IMR-90 (cell line): ENCODE data around the gene CADM2. TPM values are rescaled to one million over a fixed set of nuclear protein-coding genes. Genes with fewer than 3 reads are reported as not detected.

Experiments used
- ATAC-seq: fragments of 200-7000 bp; cut with Tn5 transposase; 2 replicates; pipeline ENCODE4 v1.9.1; 2020; ENCODE audit warnings: low read depth, mild to moderate bottlenecking, moderate library complexity
- BruUV-seq: library from RNA; stranded (reverse); fragments of 400-500 nt; replicated peaks from 2 replicates; lab custom pipeline; 2021; lab: Mats Ljungman, UMichigan
- CTCF ChIA-PET: fragments of 300-600 bp; formaldehyde crosslinking; extraction: SDS; loops from one replicate; lab custom pipeline; 2021; ENCODE audit warnings: antibody characterized with exemption; lab: Yijun Ruan, JAX
- POLR2A ChIA-PET: fragments of 300-600 bp; sonication (Branson Sonifier 250); formaldehyde crosslinking; loops from one replicate; lab custom pipeline; 2022; ENCODE audit warnings: antibody characterized with exemption; ENCODE audit not compliant: unreplicated experiment; lab: Charles Lee
- DNase-seq: peaks from one replicate; pipeline ENCODE4 v3.0.0; 2013
- H2AFZ ChIP-seq: replicated peaks from 2 replicates; pipeline ENCODE3; 2013; ENCODE audit warnings: low read length, mild to moderate bottlenecking; ENCODE audit not compliant: poor library complexity
- H2AK5ac ChIP-seq: 2 replicates; pipeline ENCODE4 v1.6.1; 2013; ENCODE audit warnings: low read depth, low read length, inconsistent platforms
- H2AK9ac ChIP-seq: replicated peaks from 2 replicates; pipeline ENCODE3; 2013; ENCODE audit warnings: mild to moderate bottlenecking, low read depth, low read length, moderate library complexity; ENCODE audit not compliant: poor library complexity
- H2BK120ac ChIP-seq: 2 replicates; pipeline ENCODE4 v1.6.1; 2013; ENCODE audit warnings: low read depth, low read length, inconsistent platforms
- H2BK15ac ChIP-seq: 3 replicates; pipeline ENCODE4 v1.6.1; 2013; ENCODE audit warnings: low read depth, low read length, inconsistent platforms
- H2BK20ac ChIP-seq: 2 replicates; pipeline ENCODE4 v1.6.1; 2013; ENCODE audit warnings: low read depth, mild to moderate bottlenecking, inconsistent platforms, low read length, moderate library complexity
- H2BK5ac ChIP-seq: 2 replicates; pipeline ENCODE4 v1.6.1; 2013; ENCODE audit warnings: mild to moderate bottlenecking, low read depth, low read length, inconsistent platforms; ENCODE audit not compliant: poor library complexity, severe bottlenecking
- H3K14ac ChIP-seq: replicated peaks from 2 replicates; pipeline ENCODE4 v1.6.1; 2013; ENCODE audit warnings: low read depth, low read length, inconsistent platforms
- H3K18ac ChIP-seq: 2 replicates; pipeline ENCODE4 v1.6.1; 2013; ENCODE audit warnings: low read depth, low read length, control low read depth
- H3K23ac ChIP-seq: 2 replicates; pipeline ENCODE4 v1.6.1; 2013; ENCODE audit warnings: low read depth, low read length, inconsistent platforms
- H3K27ac ChIP-seq: 2 replicates; pipeline ENCODE4 v1.5.1; 2013; ENCODE audit warnings: mild to moderate bottlenecking, control low read depth, low read length; ENCODE audit not compliant: insufficient read depth
- H3K27me3 ChIP-seq: 2 replicates; pipeline ENCODE4 v1.6.1; 2013; ENCODE audit warnings: low read length; ENCODE audit not compliant: control insufficient read depth, insufficient read depth
- H3K36me3 ChIP-seq: 2 replicates; pipeline ENCODE4 v1.6.1; 2013; ENCODE audit warnings: low read length, mixed read lengths; ENCODE audit not compliant: control insufficient read depth, insufficient read depth
- H3K4ac ChIP-seq: 2 replicates; pipeline ENCODE4 v1.6.1; 2013; ENCODE audit warnings: low read depth, low read length, inconsistent platforms
- H3K4me1 ChIP-seq: 2 replicates; pipeline ENCODE4 v1.6.1; 2013; ENCODE audit warnings: low read length, mixed read lengths; ENCODE audit not compliant: control insufficient read depth, insufficient read depth
- H3K4me2 ChIP-seq: 2 replicates; pipeline ENCODE4 v1.6.1; 2013; ENCODE audit warnings: low read depth, mild to moderate bottlenecking, control low read depth, low read length, moderate library complexity
- H3K4me3 ChIP-seq: 2 replicates; pipeline ENCODE4 v1.5.1; 2013; ENCODE audit warnings: low read depth, mild to moderate bottlenecking, control low read depth, low read length, moderate library complexity; ENCODE audit not compliant: insufficient read depth
- H3K56ac ChIP-seq: 2 replicates; pipeline ENCODE4 v1.6.1; 2013; ENCODE audit warnings: low read length, inconsistent platforms; ENCODE audit not compliant: insufficient read depth; ENCODE audit errors: extremely low read depth
- H3K79me1 ChIP-seq, 2 experiments: 2 replicates each; pipeline ENCODE4 v1.6.1; 2013; ENCODE audit warnings: low read length in 2 of 2, inconsistent platforms in 1 of 2, low read depth in 1 of 2
- H3K9ac ChIP-seq: 2 replicates; pipeline ENCODE4 v1.6.1; 2013; ENCODE audit warnings: low read depth, low read length, control low read depth
- H3K9me1 ChIP-seq: 2 replicates; pipeline ENCODE4 v1.6.1; 2013; ENCODE audit warnings: low read length, inconsistent platforms; ENCODE audit not compliant: insufficient read depth
- H3K9me3 ChIP-seq: 2 replicates; pipeline ENCODE4 v1.6.1; 2013; ENCODE audit warnings: low read length; ENCODE audit not compliant: control insufficient read depth, insufficient read depth
- H4K20me1 ChIP-seq: 2 replicates; pipeline ENCODE4 v1.6.1; 2013; ENCODE audit warnings: low read length, inconsistent platforms; ENCODE audit not compliant: insufficient read depth
- H4K5ac ChIP-seq: 2 replicates; pipeline ENCODE4 v1.6.1; 2013; ENCODE audit warnings: mild to moderate bottlenecking, low read depth, low read length, control low read depth
- H4K8ac ChIP-seq, 2 experiments: 2 replicates each; pipeline ENCODE4 v1.6.1; 2013; ENCODE audit warnings: low read depth in 2 of 2, low read length in 2 of 2, control low read depth in 1 of 2, inconsistent platforms in 1 of 2
- H4K91ac ChIP-seq: 2 replicates; pipeline ENCODE4 v1.6.1; 2013; ENCODE audit warnings: low read depth, low read length, inconsistent platforms; ENCODE audit not compliant: insufficient read depth
- CEBPB ChIP-seq: IDR thresholded peaks from 2 replicates; pipeline ENCODE4 v1.6.1; 2012; ENCODE audit warnings: low read depth, low read length, improper control_type of control experiment
- CHD1 ChIP-seq: IDR thresholded peaks from 2 replicates; pipeline ENCODE4 v1.6.1; 2012; ENCODE audit warnings: low read depth, low read length, improper control_type of control experiment
- MXI1 ChIP-seq: IDR thresholded peaks from 2 replicates; pipeline ENCODE4 v1.6.1; 2012; ENCODE audit warnings: low read depth, mild to moderate bottlenecking, low read length, moderate library complexity, borderline replicate concordance
- POLR2A ChIP-seq: IDR thresholded peaks from 2 replicates; pipeline ENCODE4 v1.6.1; 2012; ENCODE audit warnings: mild to moderate bottlenecking, low read depth, low read length
- RCOR1 ChIP-seq: IDR thresholded peaks from 2 replicates; pipeline ENCODE4 v1.6.1; 2012; ENCODE audit warnings: mild to moderate bottlenecking, low read length, improper control_type of control experiment; ENCODE audit not compliant: insufficient replicate concordance
- whole genome bisulfite sequencing, 2 experiments: methylation state at CpG; one replicate each; pipeline versions ENCODE4 v1.1.5 to v1.1.7; 2013; ENCODE audit warnings: missing lambda C conversion rate in 2 of 2; ENCODE audit not compliant: insufficient read length in 1 of 2; ENCODE audit errors: extremely low coverage in 2 of 2; 5-methylcytosine and 5-hydroxymethylcytosine counted together
- dilution Hi-C: fragments of 300-500 bp; cut with HindIII; formaldehyde crosslinking; loops from one replicate; pipeline ENCODE4 v1.14.3; 2018; ENCODE audit warnings: low sequenced_read_pairs; ENCODE audit not compliant: unreplicated experiment
- in situ Hi-C: fragments of 300-500 bp; cut with MboI; formaldehyde crosslinking; loops from 3 replicates; pipeline ENCODE4 v1.14.3; 2019; ENCODE audit warnings: low sequenced_read_pairs, inconsistent platforms, mixed read lengths
- intact Hi-C: fragments of 100-400 bp; cut with micrococcal nuclease; formaldehyde crosslinking; loops from 2 replicates; pipeline ENCODE4 v1.10.0; 2022
- polyA plus RNA-seq, 3 experiments: library from polyadenylated mRNA; depleted of rRNA; stranded (reverse); fragments of >200 nt; gene quantifications; 2 replicates each; pipeline ENCODE4 v1.2.3, GENCODE V29; 2012; ENCODE audit warnings: low replicate concordance in 1 of 3
- total RNA-seq: library from RNA; depleted of rRNA; stranded (reverse); fragments of >200 nt; gene quantifications from 2 replicates; pipeline ENCODE4 v1.2.3, GENCODE V29; 2012
- TF ChIP-seq, protein P1 (sequence below): fragments of 150-350 bp; IDR thresholded peaks from 2 replicates; pipeline ENCODE4 v1.6.1; 2016; ENCODE audit warnings: low read depth, mild to moderate bottlenecking, low read length, moderate library complexity, borderline replicate concordance

The CADM2 gene
- total and polyA plus RNA-seq, 2 of the 4 experiments (the other 2 are of a cell fraction): not detected

DNA sequence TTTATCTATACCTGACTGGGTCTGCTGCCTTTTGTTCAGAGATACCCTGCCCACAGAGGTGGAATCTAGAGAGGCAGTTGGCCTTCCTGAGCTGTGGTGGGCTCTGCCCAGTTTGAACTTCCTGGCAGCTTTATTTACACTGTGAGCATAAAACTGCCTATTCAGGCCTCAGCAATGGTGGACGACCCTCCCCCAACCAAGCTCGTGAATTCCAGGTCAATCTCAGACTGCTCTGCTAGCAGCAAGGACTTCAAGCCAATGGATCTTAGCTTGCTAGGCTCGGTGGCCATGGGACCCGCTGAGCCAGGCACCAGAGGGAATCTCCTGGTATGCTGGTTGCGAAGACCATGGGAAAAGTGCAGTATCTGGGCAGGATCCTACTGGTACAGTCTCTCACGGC is 270.2 kb downstream of the CADM2 start:
- H4K91ac ChIP-seq: no peak overlapping the region
- 0% methylated on average over 1 of the region's 6 CpGs; no CpG with 5 or more reads in 1 of the 2 experiments for WGBS, 2 experiments
- H2AK5ac ChIP-seq: no peak overlapping the region
- H3K4me2 ChIP-seq: no peak overlapping the region
- no peak for ATAC-seq
- H4K20me1 ChIP-seq: no peaks in the 10 kb centered on the region
- dilution Hi-C loops (no loop called here), intact Hi-C loops (no loop called here), in situ Hi-C loops (no loop called here)
- no peak overlapping the region for H2BK15ac ChIP-seq
- no peaks in the 10 kb centered on the region for H3K27me3 ChIP-seq
- no peak for DNase-seq
- H3K36me3 ChIP-seq: no peaks in the 10 kb centered on the region
- H3K4ac ChIP-seq: no peak overlapping the region
- H3K9me1 ChIP-seq: no peaks in the 10 kb centered on the region
- BruUV-seq: no TSS peak
- H3K23ac ChIP-seq: no peak overlapping the region
- H2BK20ac ChIP-seq: no peak overlapping the region
- no peak overlapping the region for H4K5ac ChIP-seq
- H2AFZ ChIP-seq: no peak overlapping the region
- no peak overlapping the region for H3K9ac ChIP-seq
- no peak overlapping the region for H4K8ac ChIP-seq
- no peak overlapping the region for H3K18ac ChIP-seq
- ChIA-PET CTCF (no interaction called here), POLR2A (no interaction called here)
- no peak overlapping the region for H3K4me3 ChIP-seq
- no peaks in the 10 kb centered on the region for H3K4me1 ChIP-seq
- no peaks in the 10 kb centered on the region for H3K79me1 ChIP-seq
- no peaks in the 10 kb centered on the region for H3K9me3 ChIP-seq
- no peak overlapping the region for H3K27ac ChIP-seq
- no peak overlapping the region for H3K14ac ChIP-seq
- no peak overlapping the region for H3K56ac ChIP-seq
- no peak overlapping the region for H2AK9ac ChIP-seq
- TF ChIP-seq, protein P1, sequence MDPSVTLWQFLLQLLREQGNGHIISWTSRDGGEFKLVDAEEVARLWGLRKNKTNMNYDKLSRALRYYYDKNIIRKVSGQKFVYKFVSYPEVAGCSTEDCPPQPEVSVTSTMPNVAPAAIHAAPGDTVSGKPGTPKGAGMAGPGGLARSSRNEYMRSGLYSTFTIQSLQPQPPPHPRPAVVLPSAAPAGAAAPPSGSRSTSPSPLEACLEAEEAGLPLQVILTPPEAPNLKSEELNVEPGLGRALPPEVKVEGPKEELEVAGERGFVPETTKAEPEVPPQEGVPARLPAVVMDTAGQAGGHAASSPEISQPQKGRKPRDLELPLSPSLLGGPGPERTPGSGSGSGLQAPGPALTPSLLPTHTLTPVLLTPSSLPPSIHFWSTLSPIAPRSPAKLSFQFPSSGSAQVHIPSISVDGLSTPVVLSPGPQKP: no peak
- TF ChIP-seq RCOR1: no peak
- no peak for TF ChIP-seq CHD1
- TF ChIP-seq CEBPB: no peak
- no peak for TF ChIP-seq POLR2A
- no peak for TF ChIP-seq MXI1
- no peak overlapping the region for H2BK5ac ChIP-seq
- no peak overlapping the region for H2BK120ac ChIP-seq
